ENCODE measurements around the gene ZAP70. TPM values are rescaled to one million over a fixed set of nuclear protein-coding genes. Genes with fewer than 3 reads are reported as not detected.

Gene ZAP70
- polyA plus RNA-seq, 1 donor (not counting 4 experiments of a cell fraction or from before 2014, with no cell fraction given), result 1.6 TPM

GRCh38 chr2:97707362-97708047, 5.9 kb upstream of the ZAP70 start:
- no peaks in the 10 kb centered on the region for H3K36me3 ChIP-seq (ENCODE audit: control insufficient read depth in 2 of 2, extremely low read depth in 1 of 2, insufficient read depth in 2 of 2, low read length in 2 of 2)
- H3K9me3 ChIP-seq (ENCODE audit: control insufficient read depth, low read depth, low read length), result no peaks in the 10 kb centered on the region
- H3K4me1 ChIP-seq (ENCODE audit: control insufficient read depth, extremely low read depth, insufficient read depth, low read length), result no peaks in the 10 kb centered on the region
- no peak overlapping the region for H2AFZ ChIP-seq (ENCODE audit: control insufficient read depth, low read length)
- peaks cover 4% of the 10 kb centered on the region for H3K27me3 ChIP-seq (ENCODE audit: control insufficient read depth, extremely low read depth, insufficient read depth, low read length)
- no peaks in the 10 kb centered on the region for H3K79me2 ChIP-seq (ENCODE audit: control insufficient read depth, insufficient read depth, low read length)
- H3K9ac ChIP-seq (ENCODE audit: control insufficient read depth, extremely low read depth, insufficient read depth, low read length), result no peak overlapping the region
- no peak overlapping the region for H3K27ac ChIP-seq (ENCODE audit: control insufficient read depth, insufficient read depth, low read length)
- no peaks in the 10 kb centered on the region for H3K9me1 ChIP-seq (ENCODE audit: control insufficient read depth, extremely low read depth, insufficient read depth, low read length)
- DNase-seq (ENCODE audit: low read depth, low spot score), result no peak
- no peak for FAIRE-seq
- H3K4me3 ChIP-seq (ENCODE audit: control insufficient read depth in 2 of 3, extremely low read depth in 1 of 3, insufficient read depth in 2 of 3, low read depth in 1 of 3, low read length in 3 of 3), result no peak overlapping the region
- H3K4me2 ChIP-seq (ENCODE audit: control insufficient read depth, extremely low read depth, insufficient read depth, low read depth, low read length), result no peak overlapping the region
- no peaks in the 10 kb centered on the region for H4K20me1 ChIP-seq (ENCODE audit: control insufficient read depth, extremely low read depth, insufficient read depth, low read length)
- no peak for TF ChIP-seq EZH2 (IDR thresholded peaks at IDR 0.05; ENCODE audit: low read length)
- TF ChIP-seq, protein P1, sequence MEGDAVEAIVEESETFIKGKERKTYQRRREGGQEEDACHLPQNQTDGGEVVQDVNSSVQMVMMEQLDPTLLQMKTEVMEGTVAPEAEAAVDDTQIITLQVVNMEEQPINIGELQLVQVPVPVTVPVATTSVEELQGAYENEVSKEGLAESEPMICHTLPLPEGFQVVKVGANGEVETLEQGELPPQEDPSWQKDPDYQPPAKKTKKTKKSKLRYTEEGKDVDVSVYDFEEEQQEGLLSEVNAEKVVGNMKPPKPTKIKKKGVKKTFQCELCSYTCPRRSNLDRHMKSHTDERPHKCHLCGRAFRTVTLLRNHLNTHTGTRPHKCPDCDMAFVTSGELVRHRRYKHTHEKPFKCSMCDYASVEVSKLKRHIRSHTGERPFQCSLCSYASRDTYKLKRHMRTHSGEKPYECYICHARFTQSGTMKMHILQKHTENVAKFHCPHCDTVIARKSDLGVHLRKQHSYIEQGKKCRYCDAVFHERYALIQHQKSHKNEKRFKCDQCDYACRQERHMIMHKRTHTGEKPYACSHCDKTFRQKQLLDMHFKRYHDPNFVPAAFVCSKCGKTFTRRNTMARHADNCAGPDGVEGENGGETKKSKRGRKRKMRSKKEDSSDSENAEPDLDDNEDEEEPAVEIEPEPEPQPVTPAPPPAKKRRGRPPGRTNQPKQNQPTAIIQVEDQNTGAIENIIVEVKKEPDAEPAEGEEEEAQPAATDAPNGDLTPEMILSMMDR (optimal IDR thresholded peaks at IDR 0.05 in 1 of 3, IDR thresholded peaks at IDR 0.05 in 1 of 3, conservative IDR thresholded peaks at IDR 0.05 in 1 of 3; ENCODE audit: extremely low read depth in 1 of 3, insufficient read depth in 2 of 3, low read length in 3 of 3), result no peak
- dilution Hi-C loops (cut with MboI; ENCODE audit: extremely low pct_ligation_motif_present, low sequenced_read_pairs), result no loop called here

DNA sequence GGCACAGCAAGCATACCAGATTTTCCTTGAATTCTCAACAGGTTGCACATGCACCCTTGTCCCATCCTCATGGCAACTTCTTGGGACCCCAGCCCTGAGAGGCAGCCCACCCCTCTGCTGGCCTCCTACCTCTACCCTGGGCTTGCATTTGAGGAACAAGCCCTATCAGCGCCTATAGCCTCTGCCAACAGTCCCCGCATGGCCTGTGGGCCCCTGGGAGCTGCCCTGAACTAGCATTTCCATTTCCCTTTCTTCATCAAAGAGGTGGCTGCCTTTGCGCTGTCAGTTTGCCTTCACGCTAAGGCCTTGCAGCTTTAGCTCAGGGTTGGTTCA, 5.4 kb upstream of the ZAP70 start:
- H3K27ac ChIP-seq (ENCODE audit: control insufficient read depth, insufficient read depth, low read length), result no peak overlapping the region
- no peak overlapping the region for H3K9ac ChIP-seq (ENCODE audit: control insufficient read depth, extremely low read depth, insufficient read depth, low read length)
- H3K9me3 ChIP-seq (ENCODE audit: control insufficient read depth, low read depth, low read length), result no peaks in the 10 kb centered on the region
- no peaks in the 10 kb centered on the region for H4K20me1 ChIP-seq (ENCODE audit: control insufficient read depth, extremely low read depth, insufficient read depth, low read length)
- FAIRE-seq, result no peak
- dilution Hi-C loops (cut with MboI; ENCODE audit: extremely low pct_ligation_motif_present, low sequenced_read_pairs), result no loop called here
- H3K36me3 ChIP-seq (ENCODE audit: control insufficient read depth in 2 of 2, extremely low read depth in 1 of 2, insufficient read depth in 2 of 2, low read length in 2 of 2), result no peaks in the 10 kb centered on the region
- peaks cover 4% of the 10 kb centered on the region for H3K27me3 ChIP-seq (ENCODE audit: control insufficient read depth, extremely low read depth, insufficient read depth, low read length)
- DNase-seq (ENCODE audit: low read depth, low spot score), result no peak
- H3K4me3 ChIP-seq (ENCODE audit: control insufficient read depth in 2 of 3, extremely low read depth in 1 of 3, insufficient read depth in 2 of 3, low read depth in 1 of 3, low read length in 3 of 3), result no peak overlapping the region
- no peak overlapping the region for H2AFZ ChIP-seq (ENCODE audit: control insufficient read depth, low read length)
- no peaks in the 10 kb centered on the region for H3K9me1 ChIP-seq (ENCODE audit: control insufficient read depth, extremely low read depth, insufficient read depth, low read length)
- TF ChIP-seq, protein P1 (optimal IDR thresholded peaks at IDR 0.05 in 1 of 3, IDR thresholded peaks at IDR 0.05 in 1 of 3, conservative IDR thresholded peaks at IDR 0.05 in 1 of 3; ENCODE audit: extremely low read depth in 1 of 3, insufficient read depth in 2 of 3, low read length in 3 of 3), result no peak
- no peak for TF ChIP-seq EZH2 (IDR thresholded peaks at IDR 0.05; ENCODE audit: low read length)
- H3K79me2 ChIP-seq (ENCODE audit: control insufficient read depth, insufficient read depth, low read length), result no peaks in the 10 kb centered on the region
- H3K4me1 ChIP-seq (ENCODE audit: control insufficient read depth, extremely low read depth, insufficient read depth, low read length), result no peaks in the 10 kb centered on the region
- no peak overlapping the region for H3K4me2 ChIP-seq (ENCODE audit: control insufficient read depth, extremely low read depth, insufficient read depth, low read depth, low read length)

All from keratinocyte (primary cell).